Rectal smooth muscle tissue (tissue), 1 donor: Measurements from ENCODE around the gene SLC13A2.
"Not testable (repeated sequence)": the region's sequence is repeated elsewhere in the genome, so short reads cannot be mapped to it uniquely, and the experiment has no call there.

Experiments used
- H3K27ac ChIP-seq: one replicate; pipeline ENCODE4 v1.7.0; 2013; ENCODE audit warnings: low read depth, low read length, inconsistent platforms
- H3K27me3 ChIP-seq: one replicate; pipeline ENCODE4 v1.7.0; 2013; ENCODE audit warnings: low read length; ENCODE audit not compliant: control insufficient read depth, insufficient read depth
- H3K36me3 ChIP-seq: one replicate; pipeline ENCODE4 v1.7.0; 2013; ENCODE audit warnings: low read length; ENCODE audit not compliant: control insufficient read depth, insufficient read depth
- H3K4me1 ChIP-seq: one replicate; pipeline ENCODE4 v1.7.0; 2013; ENCODE audit warnings: low read length; ENCODE audit not compliant: control insufficient read depth, insufficient read depth
- H3K4me3 ChIP-seq: one replicate; pipeline ENCODE4 v1.7.0; 2013; ENCODE audit warnings: low read length
- H3K9ac ChIP-seq: one replicate; pipeline ENCODE4 v1.7.0; 2013; ENCODE audit warnings: low read length

The SLC13A2 gene, protein sequence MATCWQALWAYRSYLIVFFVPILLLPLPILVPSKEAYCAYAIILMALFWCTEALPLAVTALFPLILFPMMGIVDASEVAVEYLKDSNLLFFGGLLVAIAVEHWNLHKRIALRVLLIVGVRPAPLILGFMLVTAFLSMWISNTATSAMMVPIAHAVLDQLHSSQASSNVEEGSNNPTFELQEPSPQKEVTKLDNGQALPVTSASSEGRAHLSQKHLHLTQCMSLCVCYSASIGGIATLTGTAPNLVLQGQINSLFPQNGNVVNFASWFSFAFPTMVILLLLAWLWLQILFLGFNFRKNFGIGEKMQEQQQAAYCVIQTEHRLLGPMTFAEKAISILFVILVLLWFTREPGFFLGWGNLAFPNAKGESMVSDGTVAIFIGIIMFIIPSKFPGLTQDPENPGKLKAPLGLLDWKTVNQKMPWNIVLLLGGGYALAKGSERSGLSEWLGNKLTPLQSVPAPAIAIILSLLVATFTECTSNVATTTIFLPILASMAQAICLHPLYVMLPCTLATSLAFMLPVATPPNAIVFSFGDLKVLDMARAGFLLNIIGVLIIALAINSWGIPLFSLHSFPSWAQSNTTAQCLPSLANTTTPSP

DNA sequence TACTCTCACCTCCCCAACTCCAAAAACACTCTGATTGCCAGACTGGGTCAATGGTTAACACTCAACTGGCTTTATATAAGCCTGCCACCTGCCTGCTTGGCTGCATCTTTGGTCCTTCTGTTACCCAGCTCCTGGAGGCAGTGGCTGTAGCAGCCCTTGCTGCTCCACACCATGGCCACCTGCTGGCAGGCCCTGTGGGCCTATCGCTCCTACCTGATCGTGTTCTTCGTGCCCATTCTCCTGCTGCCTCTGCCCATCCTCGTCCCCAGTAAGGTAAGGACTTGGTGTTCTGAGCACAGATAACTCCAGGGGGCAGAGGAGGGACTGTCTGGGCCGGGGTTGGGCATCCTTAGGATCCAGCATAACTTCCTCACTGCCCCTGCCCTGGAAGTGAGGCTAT, at the start of gene SLC13A2:
SLC13A2 (plus strand) TSS at position 103 of the 400 bp plus-strand sequence; CDS start at position 172, 69 bp downstream.
- no peak within 1 kb of the TSS for H3K9ac ChIP-seq
- no peak within 1 kb of the TSS for H3K27ac ChIP-seq
- H3K4me1 ChIP-seq, result no peaks in the 10 kb centered on the region

DNA sequence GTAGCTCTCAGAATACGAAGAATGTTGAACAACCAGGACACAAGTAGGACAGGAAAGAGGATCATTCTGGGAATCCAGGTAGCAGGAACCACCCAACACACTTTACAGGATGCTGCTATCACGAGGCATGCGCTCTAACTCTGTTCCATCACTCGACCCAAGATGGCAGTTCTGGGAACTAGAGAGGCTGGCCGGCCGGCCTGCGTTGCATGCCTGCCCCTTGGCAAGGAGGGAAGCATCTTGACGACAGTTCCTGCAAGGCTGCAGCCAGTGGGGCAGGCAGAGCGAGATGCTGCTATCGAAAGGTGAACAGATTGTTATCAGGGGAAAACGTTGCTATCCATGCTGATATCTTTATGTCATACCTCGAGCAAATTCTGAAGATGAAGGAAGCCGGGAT, 48.2 kb upstream of the SLC13A2 start:
- H3K9ac ChIP-seq, result no peak overlapping the region
- no peak overlapping the region for H3K27ac ChIP-seq
- H3K36me3 ChIP-seq, result no peaks in the 10 kb centered on the region
- H3K4me3 ChIP-seq, result no peak overlapping the region
- no peaks in the 10 kb centered on the region for H3K4me1 ChIP-seq
- H3K27me3 ChIP-seq, result no peaks in the 10 kb centered on the region

More for the DNA sequence above, at the start of gene SLC13A2:
- Histone ChIP-seq H3K4me3 (no peak within 1 kb of the TSS), H3K27me3 (no peaks in the 10 kb centered on the region), H3K36me3 (no peaks in the 10 kb centered on the region)

DNA sequence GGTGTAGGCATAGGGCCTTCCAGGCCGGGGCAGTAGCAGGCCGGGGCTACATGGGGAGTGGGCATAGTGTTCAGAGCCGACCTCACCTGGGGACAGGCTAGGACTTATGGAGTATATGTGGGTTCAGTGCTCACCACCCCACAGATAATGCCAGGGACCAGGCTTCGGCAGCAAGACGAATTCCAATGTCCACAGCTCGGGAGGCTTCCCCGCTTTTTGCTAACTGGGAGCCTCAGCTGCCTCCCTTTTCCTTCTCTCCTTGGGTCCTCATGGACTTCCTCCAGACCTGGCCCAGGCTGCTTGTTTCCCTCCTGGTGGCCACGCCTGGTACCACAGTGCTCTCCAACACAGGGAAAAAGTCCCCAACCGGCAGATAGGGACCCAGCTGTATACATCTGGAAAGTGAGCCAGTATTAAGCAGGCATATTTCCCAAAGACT, 47.3 kb upstream of the SLC13A2 start:
- Histone ChIP-seq H3K4me3 (no peak overlapping the region), H3K4me1 (no peaks in the 10 kb centered on the region), H3K27me3 (no peaks in the 10 kb centered on the region), H3K27ac (no peak overlapping the region), H3K9ac (no peak overlapping the region), H3K36me3 (no peaks in the 10 kb centered on the region)

DNA sequence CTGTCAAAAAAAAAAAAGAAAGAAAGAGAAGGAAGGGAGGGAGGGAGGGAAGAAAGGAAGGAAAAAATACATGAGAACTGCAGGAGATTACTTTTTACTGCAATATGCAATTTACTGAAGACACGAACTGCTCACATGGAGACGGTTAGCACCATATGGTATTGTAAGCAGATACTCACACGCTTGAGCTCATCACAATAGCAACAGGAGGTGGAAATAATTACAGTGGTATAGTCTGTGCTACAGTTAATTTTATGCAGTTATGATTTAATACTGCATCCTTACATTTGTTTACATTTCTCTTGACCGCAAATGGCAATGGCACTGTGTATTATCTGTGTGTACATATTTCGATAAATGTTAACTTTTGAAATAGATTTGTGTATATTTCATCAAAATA, 46.1 kb upstream of the SLC13A2 start:
- H3K4me3 ChIP-seq, result no peak overlapping the region
- H3K27me3 ChIP-seq, result no peaks in the 10 kb centered on the region
- no peak overlapping the region for H3K27ac ChIP-seq
- H3K9ac ChIP-seq, result no peak overlapping the region
- no peaks in the 10 kb centered on the region for H3K36me3 ChIP-seq
- no peaks in the 10 kb centered on the region for H3K4me1 ChIP-seq

DNA sequence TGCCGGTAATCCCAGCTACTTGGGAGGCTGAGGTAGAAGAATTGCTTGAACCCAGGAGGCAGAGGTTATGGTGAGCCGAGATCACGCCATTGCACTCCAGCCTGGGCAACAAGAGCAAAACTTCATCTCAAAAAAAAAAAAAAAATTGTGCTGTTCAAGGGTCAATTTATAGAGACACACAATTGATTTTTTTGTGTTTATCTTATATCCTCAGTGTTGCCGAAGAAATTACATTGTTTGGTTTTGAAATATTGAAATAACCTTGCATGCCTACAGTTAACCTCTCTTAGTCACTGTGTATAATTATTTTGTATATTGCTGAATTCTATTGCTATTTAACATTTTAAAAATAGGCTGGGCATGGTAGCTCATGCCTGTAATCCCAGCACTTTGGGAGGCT, 45.5 kb upstream of the SLC13A2 start:
- not testable (repeated sequence) for H3K36me3 ChIP-seq, H3K27me3 ChIP-seq, H3K4me1 ChIP-seq, H3K4me3 ChIP-seq, H3K27ac ChIP-seq, H3K9ac ChIP-seq

DNA sequence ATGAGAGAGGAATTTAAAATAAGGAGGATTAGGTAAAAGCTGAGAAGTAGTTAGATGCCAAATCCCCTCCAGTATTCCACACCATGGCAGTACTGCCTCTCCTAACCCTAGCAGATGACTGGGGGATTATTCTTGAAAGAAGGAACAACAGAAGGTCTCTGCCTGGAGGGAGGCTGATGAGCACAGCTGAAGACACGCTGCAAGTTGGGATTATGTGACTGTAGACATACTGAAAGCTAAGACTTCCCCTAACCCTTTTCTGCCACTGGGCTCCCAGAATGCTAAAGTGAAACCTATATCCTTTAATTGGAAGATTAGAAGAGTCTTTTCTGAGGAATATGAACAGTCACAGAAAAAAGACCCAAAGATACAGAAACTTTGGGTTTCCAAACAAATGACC, 39.7 kb upstream of the SLC13A2 start:
- H3K27me3 ChIP-seq, result no peaks in the 10 kb centered on the region
- H3K4me3 ChIP-seq, result no peak overlapping the region
- no peak overlapping the region for H3K27ac ChIP-seq
- H3K4me1 ChIP-seq, result no peaks in the 10 kb centered on the region
- H3K9ac ChIP-seq, result no peak overlapping the region
- H3K36me3 ChIP-seq, result no peaks in the 10 kb centered on the region

DNA sequence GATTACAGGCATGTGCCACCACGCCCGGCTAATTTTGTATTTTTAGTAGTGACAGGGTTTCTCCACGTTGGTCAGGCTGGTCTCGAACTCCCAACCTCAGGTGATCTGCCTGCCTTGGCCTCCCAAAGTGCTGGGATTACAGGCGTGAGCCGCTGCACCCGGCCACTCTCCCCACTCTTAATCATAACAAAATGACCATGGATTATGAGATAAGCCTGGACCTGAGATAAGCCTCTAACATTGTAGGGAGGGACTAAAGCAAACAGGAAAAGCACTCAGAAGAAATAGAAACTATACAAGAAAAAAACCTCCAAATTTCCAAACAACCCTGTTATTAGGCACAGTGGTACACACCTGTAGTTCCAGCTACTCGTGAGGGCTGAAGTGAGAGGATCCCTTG, 39.1 kb upstream of the SLC13A2 start:
- not testable (repeated sequence) for H3K4me3 ChIP-seq, H3K9ac ChIP-seq, H3K27ac ChIP-seq, H3K36me3 ChIP-seq, H3K27me3 ChIP-seq, H3K4me1 ChIP-seq

DNA sequence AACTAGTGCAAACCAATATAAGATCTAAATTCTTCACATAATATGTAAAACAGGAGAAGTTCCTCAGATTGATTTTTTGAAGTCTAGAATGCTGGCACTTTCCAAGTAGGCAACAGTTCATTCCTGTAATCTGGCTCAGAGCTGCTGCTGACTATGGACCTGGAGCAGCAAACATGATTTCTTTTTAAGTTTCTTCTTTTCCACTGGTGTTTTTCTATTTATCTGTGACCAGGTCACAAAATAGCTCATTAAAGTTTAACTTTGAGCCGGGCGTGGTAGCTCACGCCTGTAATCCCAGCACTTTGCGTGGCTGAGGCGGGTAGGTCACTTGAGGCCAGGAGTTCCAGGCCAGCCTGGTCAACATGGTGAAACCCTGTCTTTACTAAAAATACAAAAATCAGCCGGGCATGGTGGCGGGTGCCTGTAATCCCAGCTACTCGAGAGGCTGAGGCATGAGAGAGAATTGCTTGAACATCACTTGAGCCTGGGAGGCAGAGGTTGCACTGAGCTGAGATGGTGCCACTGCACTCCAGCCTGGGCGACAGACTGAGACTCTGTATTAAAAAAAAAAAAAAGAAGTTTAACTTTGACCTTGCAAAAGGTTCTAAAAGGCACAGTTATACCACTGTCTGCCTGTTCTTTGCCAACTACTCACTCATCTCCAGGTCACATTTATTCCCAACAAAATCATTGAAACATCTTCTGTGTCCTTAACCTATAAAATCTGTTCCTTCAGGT, 29.4 kb upstream of the SLC13A2 start:
- Histone ChIP-seq H3K27ac (no peak overlapping the region), H3K4me1 (no peaks in the 10 kb centered on the region), H3K36me3 (no peaks in the 10 kb centered on the region), H3K27me3 (no peaks in the 10 kb centered on the region), H3K4me3 (no peak overlapping the region), H3K9ac (no peak overlapping the region)

DNA sequence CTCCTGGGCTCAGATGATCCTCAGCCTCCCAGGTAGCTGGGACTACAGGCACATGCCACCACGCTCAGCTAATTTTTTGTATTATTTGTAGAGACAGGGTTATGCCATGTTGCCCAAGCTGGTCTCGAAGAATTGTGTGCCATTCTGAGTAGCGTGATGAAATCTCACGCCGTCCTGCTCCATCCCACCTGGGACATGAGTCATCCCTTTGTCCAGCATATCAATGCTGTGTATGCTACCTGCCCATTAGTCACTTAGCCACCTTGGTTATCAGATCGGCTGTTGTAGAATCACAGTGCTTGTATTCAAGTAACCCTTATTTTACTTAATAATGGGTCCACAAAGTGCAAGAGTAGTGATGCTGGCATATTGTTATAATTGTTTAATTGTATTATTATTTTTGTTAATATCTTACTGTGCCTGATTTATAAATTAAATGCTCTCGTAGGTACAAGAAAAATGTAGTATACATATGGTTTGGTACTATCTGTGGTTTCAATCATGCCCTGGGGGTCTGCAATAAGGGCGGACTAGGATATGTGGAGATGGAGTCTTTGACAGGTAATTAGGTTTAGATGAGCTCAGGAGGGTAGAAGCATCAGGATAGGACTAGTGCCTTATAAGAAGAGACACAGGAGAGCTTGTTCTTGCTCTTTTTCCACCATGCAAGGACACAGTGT, 26.6 kb upstream of the SLC13A2 start:
- no peaks in the 10 kb centered on the region for H3K27me3 ChIP-seq
- no peak overlapping the region for H3K4me3 ChIP-seq
- no peaks in the 10 kb centered on the region for H3K4me1 ChIP-seq
- no peak overlapping the region for H3K27ac ChIP-seq
- no peak overlapping the region for H3K9ac ChIP-seq
- H3K36me3 ChIP-seq, result no peaks in the 10 kb centered on the region

DNA sequence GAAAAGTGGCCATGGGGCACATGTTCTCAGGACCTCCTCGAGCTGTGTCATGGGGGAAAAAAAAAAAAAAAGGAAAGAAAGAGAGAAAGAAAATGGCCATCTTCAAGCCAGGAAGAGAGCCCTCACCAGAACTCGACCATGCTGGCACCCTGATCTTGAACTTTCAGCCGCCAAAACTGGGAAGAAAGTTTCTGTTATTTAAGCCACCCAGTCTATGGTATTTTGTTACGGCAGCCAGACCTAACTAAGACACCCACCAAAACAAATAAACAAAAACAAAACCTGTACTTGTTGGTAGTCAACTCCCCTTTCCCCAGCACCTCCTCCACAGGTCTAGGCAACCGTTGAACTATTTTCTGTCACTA, 26.1 kb upstream of the SLC13A2 start:
- Histone ChIP-seq H3K27me3 (no peaks in the 10 kb centered on the region), H3K9ac (no peak overlapping the region), H3K4me1 (no peaks in the 10 kb centered on the region), H3K36me3 (no peaks in the 10 kb centered on the region), H3K27ac (no peak overlapping the region), H3K4me3 (no peak overlapping the region)

DNA sequence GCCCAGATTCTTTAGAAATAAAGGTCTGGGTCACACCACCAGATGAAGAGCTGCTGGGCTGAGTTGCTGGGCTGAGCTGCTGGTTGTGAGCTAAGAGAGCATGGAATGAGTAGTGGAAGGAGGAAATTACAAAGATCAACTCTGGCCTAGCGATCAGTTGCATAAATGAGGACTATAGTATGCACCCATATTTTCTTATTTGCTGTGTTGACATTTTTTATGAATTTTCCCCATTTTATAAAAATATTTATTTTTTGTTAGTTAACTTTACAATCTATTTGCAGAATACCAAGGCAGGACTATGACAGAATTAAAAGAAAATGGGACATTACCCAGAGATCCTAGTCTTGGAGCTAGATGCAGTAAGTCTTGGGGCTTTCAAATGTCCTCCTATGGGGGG, 23.6 kb upstream of the SLC13A2 start:
- Histone ChIP-seq H3K36me3 (no peaks in the 10 kb centered on the region), H3K4me1 (no peaks in the 10 kb centered on the region), H3K27me3 (no peaks in the 10 kb centered on the region), H3K4me3 (no peak overlapping the region), H3K27ac (no peak overlapping the region), H3K9ac (no peak overlapping the region)

DNA sequence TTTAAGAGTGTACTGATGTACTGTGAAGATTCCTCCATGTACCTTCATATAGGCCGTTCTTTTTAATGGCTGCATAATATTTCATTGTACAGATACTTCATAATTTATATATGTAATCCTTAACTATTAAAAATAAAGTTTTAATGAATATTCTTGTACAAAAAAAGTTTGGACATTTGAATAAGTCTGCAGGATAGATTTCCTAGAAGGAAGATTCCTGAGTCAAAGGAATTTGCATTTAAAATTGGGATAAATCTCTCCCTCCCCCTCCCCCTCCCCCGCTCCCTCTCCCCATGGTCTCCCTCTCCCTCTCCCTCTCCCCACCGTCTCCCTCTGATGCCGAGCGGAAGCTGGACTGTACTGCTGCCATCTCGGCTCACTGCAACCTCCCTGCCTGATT, 15.6 kb upstream of the SLC13A2 start:
- Histone ChIP-seq H3K36me3 (no peaks in the 10 kb centered on the region), H3K27me3 (no peaks in the 10 kb centered on the region), H3K27ac (no peak overlapping the region), H3K9ac (no peak overlapping the region), H3K4me3 (no peak overlapping the region), H3K4me1 (no peaks in the 10 kb centered on the region)
